GM21381 (cell line): Measurements from ENCODE around the gene CSTF2T.

Source experiments
- ATAC-seq: cut with Tn5 transposase; IDR thresholded peaks from one replicate; pipeline ENCODE4 v1.9.1; 2021; ENCODE audit warnings: mild to moderate bottlenecking, moderate library complexity; ENCODE audit not compliant: unreplicated experiment

CSTF2T gene

GRCh38 chr10:51653025-51653424, 46.4 kb downstream of the CSTF2T start:
- ATAC-seq: no peak

DNA sequence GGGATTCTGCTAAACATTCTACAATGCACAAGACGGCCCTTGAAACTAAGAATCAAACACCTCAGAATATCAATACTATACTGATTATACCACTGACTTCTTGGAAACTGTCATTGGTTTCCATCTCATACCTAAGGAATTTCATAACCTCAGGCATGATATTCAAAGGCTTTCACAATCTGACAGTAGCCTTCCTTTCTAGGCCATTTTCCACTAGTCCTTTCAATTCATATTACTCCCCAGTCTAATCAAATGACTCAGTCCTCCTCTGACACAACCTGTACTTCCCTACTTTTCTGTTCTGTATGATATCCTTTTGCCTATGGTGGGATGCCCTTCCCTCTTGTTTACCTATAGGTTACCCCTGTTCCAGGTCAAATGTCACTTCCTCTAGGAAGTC, 48.3 kb downstream of the CSTF2T start:
- no peak for ATAC-seq

DNA sequence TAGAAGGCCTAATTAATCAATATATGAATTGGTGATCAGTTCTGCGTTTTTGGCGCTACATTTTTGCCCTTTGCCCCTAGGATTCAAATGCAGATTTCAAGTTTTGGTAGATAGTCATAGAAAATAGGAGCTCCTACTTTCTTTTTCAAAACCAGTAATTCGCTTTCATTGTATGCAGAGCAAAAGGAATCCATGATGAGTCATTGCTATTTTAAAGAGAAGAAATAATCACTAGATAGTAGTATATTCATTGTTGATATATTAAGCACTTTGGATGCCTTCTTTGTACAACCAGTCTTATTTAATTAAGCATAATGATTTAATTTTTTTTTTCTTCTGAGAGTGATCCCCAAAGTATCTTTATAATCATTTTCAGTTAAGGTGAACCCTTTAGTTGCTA, 50.3 kb downstream of the CSTF2T start:
- no peak for ATAC-seq
